Esophagus squamous epithelium (tissue), 4 donors: ENCODE data around the gene ARMCX2. TPM values are rescaled to one million over a fixed set of nuclear protein-coding genes. Genes with fewer than 3 reads are reported as not detected.

ENCODE experiments used
- small RNA-seq, 4 donors: library from RNA; depleted of rRNA; stranded (forward); fragments of <200 nt; gene quantifications; one replicate each; pipeline ENCODE3, GENCODE V24; 2016
- total RNA-seq, 4 donors: library from RNA; depleted of rRNA; stranded (reverse); fragments of >200 nt; gene quantifications; one replicate each; pipeline ENCODE4 v1.1.0, GENCODE V29; 2016

ARMCX2 gene
- total RNA-seq, 4 donors from 2014 or later: 1.9 to 15.4 (median 8.1) TPM

Small RNA genes lying within 50 kb of the gene (small RNA-seq; reads per million reads assigned to genes)
- gene RNU6-30P (0 to 0.30 (median 0) reads per million in 4 donors), gene RNU6-587P (0 reads per million in 4 donors)

Other genes with a start within 250 kb of the ARMCX2 start
- 1 to 10 TPM in 3 of 4 donors, under 1 TPM in 1; 0.97 to 6.3 (median 3.7) TPM for gene ARMCX4, start 174.4 kb downstream of the ARMCX2 start, total RNA-seq
- 10 to 100 TPM in 2 of 4 donors, 1 to 10 TPM in 2; 2.2 to 16.6 (median 7.8) TPM for gene ARMCX1, start 109.3 kb downstream of the ARMCX2 start, total RNA-seq
- gene ARMCX6, start 41.9 kb downstream of the ARMCX2 start, total RNA-seq: 10 to 100 TPM in 2 of 4 donors, 1 to 10 TPM in 2; 3.3 to 15.1 (median 10.9) TPM
- 10 to 100 TPM; 12.4 to 24.6 (median 13.2) TPM for gene ARMCX3, start 36.7 kb downstream of the ARMCX2 start, total RNA-seq